ENCODE data around the gene POC1A. TPM values are rescaled to one million over a fixed set of nuclear protein-coding genes. Genes with fewer than 3 reads are reported as not detected.

Gene POC1A
- total and polyA plus RNA-seq, 10 of the 15 experiments (the other 5 are each of a cell fraction or from before 2014, with no cell fraction given): 8.5 to 49.8 (median 23.5) TPM

DNA sequence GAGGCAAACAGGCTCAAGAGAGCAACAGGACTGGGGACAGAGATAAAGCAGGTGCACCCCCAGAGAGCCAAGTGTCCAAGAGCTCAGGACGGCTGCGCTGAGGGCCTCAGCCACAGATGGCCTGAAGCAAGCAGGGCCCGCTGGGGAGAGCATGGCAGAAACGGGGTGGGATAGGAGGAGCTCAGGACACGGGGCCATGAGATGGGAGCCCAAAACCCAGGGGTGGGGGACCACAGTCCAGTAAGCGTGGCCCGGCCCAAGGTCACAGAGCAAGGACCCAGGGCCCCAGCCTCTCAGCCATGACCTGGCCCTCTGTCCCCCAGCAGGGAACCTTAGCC is 107.4 kb downstream of the POC1A start:
- Histone ChIP-seq H2AFZ (ENCODE audit: control insufficient read depth, low read depth, low read length) (no peak overlapping the region), H3K4me1 (ENCODE audit: control insufficient read depth, insufficient read depth, low read length) (no peaks in the 10 kb centered on the region), H3K9ac (ENCODE audit: control insufficient read depth, insufficient read depth, low read length) (no peak overlapping the region), H3K27ac (ENCODE audit: control insufficient read depth, insufficient read depth) (no peak overlapping the region), H3K36me3 (ENCODE audit: control insufficient read depth in 2 of 2, insufficient read depth in 2 of 2, low read length in 1 of 2) (peaks cover 4 to 18% of the 10 kb centered on the region in 2 experiments), H3K4me3 (no peak overlapping the region), H3K27me3 (replicated peaks in 1 of 2; ENCODE audit: control insufficient read depth in 2 of 2, insufficient read depth in 2 of 2, low read length in 1 of 2) (no peaks in the 10 kb centered on the region), H3K79me2 (ENCODE audit: control insufficient read depth, insufficient read depth, low read length) (peaks cover 3% of the 10 kb centered on the region), H3K4me2 (ENCODE audit: control insufficient read depth, insufficient read depth) (no peak overlapping the region), H3K9me3 (replicated peaks; ENCODE audit: control insufficient read depth, insufficient read depth, low read length) (no peaks in the 10 kb centered on the region), H4K20me1 (ENCODE audit: control insufficient read depth, insufficient read depth) (no peaks in the 10 kb centered on the region)
- ChIA-PET RAD21 (ENCODE audit: unreplicated experiment) (no interaction called here), SMC1A (ENCODE audit: uncharacterized antibody, unreplicated experiment) (no interaction called here), POLR2A (no interaction called here), CTCF (interaction anchor here (1.2 kb wide), 1 partner anchor 43 kb away, joined by 3 read pairs; no protein-coding TSS in a partner anchor)
- DNase-seq (ENCODE audit: low read depth, low spot score): no peak
- no TSS peak for BruUV-seq (replicated peaks)
- 81% methylated on average over 7 of the region's 7 CpGs for whole genome bisulfite sequencing (ENCODE audit: insufficient coverage, insufficient replicate concordance, low lambda C conversion rate, missing lambda C conversion rate)
- no peak for ATAC-seq
- FAIRE-seq: no peak
- in situ Hi-C loops (cut with MboI): no loop called here
- no peak for TF ChIP-seq POLR2AphosphoS2 (IDR thresholded peaks at IDR 0.05; ENCODE audit: low read depth, low read length)
- no peak for TF ChIP-seq RUNX3 (IDR thresholded peaks at IDR 0.05; ENCODE audit: low read length)
- TF ChIP-seq EGR1 (IDR thresholded peaks at IDR 0.05; ENCODE audit: borderline replicate concordance in 1 of 2, low read depth in 2 of 2, low read length in 2 of 2): no peak
- TF ChIP-seq CHD1 (IDR thresholded peaks at IDR 0.05; ENCODE audit: low read depth, low read length): no peak
- TF ChIP-seq SUZ12 (IDR thresholded peaks at IDR 0.05; ENCODE audit: unreplicated experiment): no peak
- no peak for TF ChIP-seq RELA (IDR thresholded peaks at IDR 0.05; ENCODE audit: borderline replicate concordance, partially characterized antibody)
- TF ChIP-seq EP300 (IDR thresholded peaks at IDR 0.05; ENCODE audit: borderline replicate concordance in 1 of 2, control insufficient read depth in 1 of 2, low read depth in 2 of 2, low read length in 2 of 2): no peak
- TF ChIP-seq, protein P1, sequence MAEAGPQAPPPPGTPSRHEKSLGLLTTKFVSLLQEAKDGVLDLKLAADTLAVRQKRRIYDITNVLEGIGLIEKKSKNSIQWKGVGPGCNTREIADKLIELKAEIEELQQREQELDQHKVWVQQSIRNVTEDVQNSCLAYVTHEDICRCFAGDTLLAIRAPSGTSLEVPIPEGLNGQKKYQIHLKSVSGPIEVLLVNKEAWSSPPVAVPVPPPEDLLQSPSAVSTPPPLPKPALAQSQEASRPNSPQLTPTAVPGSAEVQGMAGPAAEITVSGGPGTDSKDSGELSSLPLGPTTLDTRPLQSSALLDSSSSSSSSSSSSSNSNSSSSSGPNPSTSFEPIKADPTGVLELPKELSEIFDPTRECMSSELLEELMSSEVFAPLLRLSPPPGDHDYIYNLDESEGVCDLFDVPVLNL (IDR thresholded peaks at IDR 0.05; ENCODE audit: low read depth, low read length): no peak
- TF ChIP-seq SMARCA5 (IDR thresholded peaks at IDR 0.05): no peak
- TF ChIP-seq SIN3A (IDR thresholded peaks at IDR 0.05; ENCODE audit: low read depth, low read length): no peak
- TF ChIP-seq KLF5 (IDR thresholded peaks at IDR 0.05; ENCODE audit: partially characterized antibody): no peak
- no peak for TF ChIP-seq TBL1XR1 (IDR thresholded peaks at IDR 0.05; ENCODE audit: low read depth, low read length)
- intact Hi-C loops (cut with micrococcal nuclease; ENCODE audit: unreplicated experiment): no loop called here

Data from GM12878 (cell line).